GM12865 (cell line): Measurements from ENCODE around the gene RGS21.
"Not testable (repeated sequence)": the region's sequence is repeated elsewhere in the genome, so short reads cannot be mapped to it uniquely, and the experiment has no call there.

Source experiments
- DNase-seq: peaks from one replicate; pipeline ENCODE4 v3.0.0; 2010; ENCODE audit warnings: low read depth
- H3K4me3 ChIP-seq: 2 replicates; pipeline ENCODE4 v1.5.1; 2011; ENCODE audit warnings: mild to moderate bottlenecking, low read depth, low read length, control low read depth
- TF ChIP-seq, protein P1 (sequence below): IDR thresholded peaks from 2 replicates; pipeline ENCODE4 v1.5.1; 2011; ENCODE audit warnings: low read length, control low read depth, low read depth, inconsistent platforms; ENCODE audit not compliant: insufficient read depth; ENCODE audit errors: missing control alignments

RGS21 gene

DNA sequence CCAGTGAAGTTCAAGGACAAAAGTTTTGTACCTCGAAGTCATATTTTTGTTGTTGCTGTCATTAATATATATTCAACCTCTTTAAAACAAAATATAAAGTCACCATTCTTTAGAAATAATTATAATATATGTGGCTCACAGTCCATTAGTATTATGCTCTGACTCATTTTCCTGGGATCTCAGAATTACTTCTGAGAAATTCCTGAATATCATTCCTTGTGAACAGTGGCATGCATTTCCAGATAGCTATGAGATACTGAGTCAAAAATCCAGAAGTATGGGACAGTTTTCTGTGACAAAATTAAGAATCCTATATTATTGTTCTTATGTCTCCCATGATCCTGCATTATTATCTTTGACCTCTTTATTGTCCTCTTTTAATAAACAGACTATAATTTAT lies 13.8 kb upstream of the RGS21 start:
- no peak overlapping the region for H3K4me3 ChIP-seq
- TF ChIP-seq, protein P1, sequence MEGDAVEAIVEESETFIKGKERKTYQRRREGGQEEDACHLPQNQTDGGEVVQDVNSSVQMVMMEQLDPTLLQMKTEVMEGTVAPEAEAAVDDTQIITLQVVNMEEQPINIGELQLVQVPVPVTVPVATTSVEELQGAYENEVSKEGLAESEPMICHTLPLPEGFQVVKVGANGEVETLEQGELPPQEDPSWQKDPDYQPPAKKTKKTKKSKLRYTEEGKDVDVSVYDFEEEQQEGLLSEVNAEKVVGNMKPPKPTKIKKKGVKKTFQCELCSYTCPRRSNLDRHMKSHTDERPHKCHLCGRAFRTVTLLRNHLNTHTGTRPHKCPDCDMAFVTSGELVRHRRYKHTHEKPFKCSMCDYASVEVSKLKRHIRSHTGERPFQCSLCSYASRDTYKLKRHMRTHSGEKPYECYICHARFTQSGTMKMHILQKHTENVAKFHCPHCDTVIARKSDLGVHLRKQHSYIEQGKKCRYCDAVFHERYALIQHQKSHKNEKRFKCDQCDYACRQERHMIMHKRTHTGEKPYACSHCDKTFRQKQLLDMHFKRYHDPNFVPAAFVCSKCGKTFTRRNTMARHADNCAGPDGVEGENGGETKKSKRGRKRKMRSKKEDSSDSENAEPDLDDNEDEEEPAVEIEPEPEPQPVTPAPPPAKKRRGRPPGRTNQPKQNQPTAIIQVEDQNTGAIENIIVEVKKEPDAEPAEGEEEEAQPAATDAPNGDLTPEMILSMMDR: no peak
- DNase-seq: no peak

DNA sequence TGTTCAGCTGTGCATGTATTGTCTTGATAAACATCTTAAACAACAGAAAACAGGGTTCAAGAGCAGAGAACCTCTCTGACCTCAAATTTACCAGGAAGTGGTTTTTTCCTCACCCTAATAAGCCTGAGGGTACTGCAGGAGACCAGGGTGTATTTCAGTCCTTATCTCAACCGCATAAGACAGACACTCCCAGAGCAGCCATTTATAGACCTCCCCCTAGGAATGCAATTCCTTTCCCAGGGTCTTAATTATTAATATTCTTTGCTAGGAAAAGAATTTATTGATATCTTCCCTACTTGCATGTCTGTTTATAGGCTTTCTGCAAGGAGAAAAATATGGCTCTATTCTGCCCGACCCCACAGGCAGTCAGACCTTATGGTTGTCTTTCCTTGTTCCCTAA lies 8.5 kb upstream of the RGS21 start:
- not testable (repeated sequence) for DNase-seq, H3K4me3 ChIP-seq

DNA sequence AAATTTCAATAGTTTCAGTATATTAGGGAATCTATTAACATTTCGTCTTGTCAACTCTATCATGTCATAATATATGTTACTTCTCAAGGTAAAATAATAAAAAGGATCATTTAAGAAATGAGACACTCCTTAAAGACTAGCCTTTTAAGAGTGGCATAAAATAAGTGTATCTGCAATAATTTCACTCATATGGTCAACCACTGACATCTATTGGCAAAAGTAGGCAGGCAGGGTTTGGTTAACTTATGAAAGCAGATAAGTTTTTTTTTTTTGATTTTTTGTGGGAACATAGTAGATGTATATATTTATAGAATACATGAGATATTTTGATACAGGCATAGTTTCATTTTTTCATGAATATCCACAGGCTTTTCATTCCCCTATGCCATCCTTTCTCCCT lies 5.5 kb upstream of the RGS21 start:
- TF ChIP-seq, protein P1: peak; percentile 10
- H3K4me3 ChIP-seq: no peak overlapping the region
- peak; percentile 16 for DNase-seq

DNA sequence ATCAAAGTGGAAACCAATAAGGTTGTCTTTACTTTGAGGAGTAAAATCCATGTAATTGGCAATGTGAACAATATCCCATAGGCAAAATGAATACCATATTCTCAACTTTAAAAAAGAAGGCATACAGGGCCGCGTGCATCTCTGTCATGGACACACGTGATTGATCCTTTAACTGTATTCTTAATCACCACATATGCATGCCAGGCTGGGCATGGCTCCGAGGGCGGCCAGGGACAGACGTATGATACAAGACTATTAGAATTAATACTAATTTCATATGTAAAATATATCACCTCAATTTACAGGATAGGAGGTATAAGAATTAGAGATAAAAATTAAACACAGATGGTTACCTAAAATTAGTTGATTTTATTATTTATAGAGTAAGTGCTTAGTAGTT lies 11.2 kb downstream of the RGS21 start:
- no peak overlapping the region for H3K4me3 ChIP-seq
- TF ChIP-seq, protein P1: no peak
- DNase-seq: no peak

DNA sequence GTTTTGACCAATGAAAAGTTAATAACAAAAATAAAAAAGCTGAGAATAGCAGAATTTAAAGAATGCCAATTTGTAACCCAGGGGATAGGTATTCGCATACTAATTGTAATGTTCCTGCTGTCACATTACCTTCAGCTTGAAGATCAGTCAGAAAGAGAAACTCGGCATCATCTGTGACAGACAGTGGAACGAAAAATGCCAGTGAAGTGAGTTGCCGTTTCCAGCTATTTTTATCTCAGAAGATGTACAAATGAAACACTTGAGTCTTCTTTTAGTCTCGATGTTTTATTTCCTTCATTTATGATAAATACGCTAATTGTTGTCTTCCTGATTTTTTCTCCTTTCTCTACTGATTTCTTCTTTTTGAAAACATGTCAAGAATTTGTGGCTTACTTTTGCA lies 26.1 kb downstream of the RGS21 start:
- no peak overlapping the region for H3K4me3 ChIP-seq
- TF ChIP-seq, protein P1: no peak
- no peak for DNase-seq

DNA sequence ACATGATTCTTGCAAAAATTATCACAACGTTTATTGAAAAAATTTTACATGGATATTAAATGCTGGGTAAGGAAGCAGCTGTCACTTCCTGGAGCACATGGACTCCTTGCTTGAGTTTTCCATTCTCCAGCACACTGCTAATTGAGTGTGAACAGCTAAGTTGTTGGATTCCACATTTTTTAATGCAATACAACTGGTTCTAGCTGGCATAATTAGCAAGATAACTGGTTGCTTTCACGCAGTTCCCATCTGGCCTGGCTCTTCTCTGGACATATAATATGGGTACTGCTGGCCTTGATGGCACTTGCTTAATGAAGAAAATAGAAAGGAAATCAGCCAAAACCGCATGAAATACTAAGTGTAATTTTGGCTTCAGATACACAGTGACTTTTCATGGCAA lies 26.6 kb downstream of the RGS21 start:
- TF ChIP-seq, protein P1: no peak
- no peak for DNase-seq
- no peak overlapping the region for H3K4me3 ChIP-seq

DNA sequence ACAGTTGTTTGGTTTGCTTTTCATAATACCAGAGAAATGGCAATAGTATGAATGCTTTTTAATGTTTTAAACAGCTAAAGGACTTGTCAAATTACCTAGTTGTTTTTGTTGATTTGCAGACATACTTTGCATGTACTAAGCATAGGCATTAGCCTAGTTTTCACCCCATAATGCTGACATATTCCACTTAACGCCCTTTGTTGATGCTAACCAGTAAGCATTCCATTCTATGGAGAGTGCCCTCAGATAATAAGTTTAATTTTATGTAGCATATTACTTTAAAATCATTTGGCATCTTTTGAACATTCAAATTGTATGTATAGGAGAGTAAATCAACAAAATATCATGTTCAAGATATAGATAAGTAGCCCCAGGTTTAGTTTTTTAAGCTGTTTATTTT lies 32.5 kb downstream of the RGS21 start:
- no peak overlapping the region for H3K4me3 ChIP-seq
- DNase-seq: no peak
- TF ChIP-seq, protein P1: no peak
